Glomerular endothelial cell (primary cell): ENCODE data around the gene TMEM232. TPM values are rescaled to one million over a fixed set of nuclear protein-coding genes. Genes with fewer than 3 reads are reported as not detected.
"Not testable (repeated sequence)": the region's sequence is repeated elsewhere in the genome, so short reads cannot be mapped to it uniquely, and the experiment has no call there.

Experiments used
- DNase-seq: peaks from one replicate; pipeline ENCODE4 v3.0.0-alpha.2; 2011; ENCODE audit warnings: low read depth, low spot score; ENCODE audit errors: extremely low read depth
- total RNA-seq: library from RNA; depleted of rRNA; stranded (reverse); fragments of >200 nt; gene quantifications from 2 replicates; pipeline ENCODE4 v1.2.3, GENCODE V29; 2015

TMEM232 gene
- total RNA-seq, result 0.41 TPM in 1 of 2 replicates, not detected in the other

- DNase-seq, result peak; percentile 33
Measured at GRCh38 chr5:110726249-110727024, at the start of gene TMEM232. Gene TMEM232, minus strand, starts transcription at chr5:110726671. Its CDS starts 59,319 bp downstream, at chr5:110667352.

- DNase-seq, result no peak
Measured at GRCh38 chr5:110770286-110770685, 43.8 kb upstream of the TMEM232 start.

- no peak for DNase-seq
Measured at GRCh38 chr5:110769000-110769681, 42.7 kb upstream of the TMEM232 start.

- no peak for DNase-seq
Measured at GRCh38 chr5:110768138-110768860, 41.8 kb upstream of the TMEM232 start.

- no peak for DNase-seq
Measured at GRCh38 chr5:110760158-110760557, 33.7 kb upstream of the TMEM232 start.

- peak; percentile 31 for DNase-seq
Measured at GRCh38 chr5:110757118-110757729, 30.8 kb upstream of the TMEM232 start.

- no peak for DNase-seq
Measured at GRCh38 chr5:110754181-110754580, 27.7 kb upstream of the TMEM232 start.

GRCh38 chr5:110753600-110753999, 27.1 kb upstream of the TMEM232 start:
- no peak for DNase-seq

GRCh38 chr5:110752953-110753352, 26.5 kb upstream of the TMEM232 start:
- DNase-seq, result no peak

- DNase-seq, result no peak
Measured at GRCh38 chr5:110751902-110752762, 25.7 kb upstream of the TMEM232 start.

- peak; percentile 77 for DNase-seq
Measured at GRCh38 chr5:110738812-110739651, 12.6 kb upstream of the TMEM232 start, which contains the start of gene SLC25A46. Gene SLC25A46, plus strand, starts transcription at chr5:110739007. Its CDS starts 113 bp downstream, at chr5:110739120.

- no peak for DNase-seq
Measured at GRCh38 chr5:110738503-110738811, 12.0 kb upstream of the TMEM232 start.

GRCh38 chr5:110736753-110737152, 10.3 kb upstream of the TMEM232 start:
- DNase-seq, result no peak

GRCh38 chr5:110735556-110735955, 9.1 kb upstream of the TMEM232 start:
- DNase-seq, result no peak

GRCh38 chr5:110734101-110734500, 7.6 kb upstream of the TMEM232 start:
- DNase-seq, result no peak

GRCh38 chr5:110731499-110731898, 5.0 kb upstream of the TMEM232 start:
- not testable (repeated sequence) for DNase-seq

GRCh38 chr5:110727025-110727314, 499 bp upstream of the TMEM232 start:
- no peak for DNase-seq

GRCh38 chr5:110718311-110718710, 8.2 kb downstream of the TMEM232 start:
- DNase-seq, result no peak
